Measurements from ENCODE around the gene FBXL16. TPM values are rescaled to one million over a fixed set of nuclear protein-coding genes. Genes with fewer than 3 reads are reported as not detected.

The FBXL16 gene
- total and polyA plus RNA-seq, 3 donors from 2014 or later = 15.8 to 23.4 (median 16.1) TPM

DNA sequence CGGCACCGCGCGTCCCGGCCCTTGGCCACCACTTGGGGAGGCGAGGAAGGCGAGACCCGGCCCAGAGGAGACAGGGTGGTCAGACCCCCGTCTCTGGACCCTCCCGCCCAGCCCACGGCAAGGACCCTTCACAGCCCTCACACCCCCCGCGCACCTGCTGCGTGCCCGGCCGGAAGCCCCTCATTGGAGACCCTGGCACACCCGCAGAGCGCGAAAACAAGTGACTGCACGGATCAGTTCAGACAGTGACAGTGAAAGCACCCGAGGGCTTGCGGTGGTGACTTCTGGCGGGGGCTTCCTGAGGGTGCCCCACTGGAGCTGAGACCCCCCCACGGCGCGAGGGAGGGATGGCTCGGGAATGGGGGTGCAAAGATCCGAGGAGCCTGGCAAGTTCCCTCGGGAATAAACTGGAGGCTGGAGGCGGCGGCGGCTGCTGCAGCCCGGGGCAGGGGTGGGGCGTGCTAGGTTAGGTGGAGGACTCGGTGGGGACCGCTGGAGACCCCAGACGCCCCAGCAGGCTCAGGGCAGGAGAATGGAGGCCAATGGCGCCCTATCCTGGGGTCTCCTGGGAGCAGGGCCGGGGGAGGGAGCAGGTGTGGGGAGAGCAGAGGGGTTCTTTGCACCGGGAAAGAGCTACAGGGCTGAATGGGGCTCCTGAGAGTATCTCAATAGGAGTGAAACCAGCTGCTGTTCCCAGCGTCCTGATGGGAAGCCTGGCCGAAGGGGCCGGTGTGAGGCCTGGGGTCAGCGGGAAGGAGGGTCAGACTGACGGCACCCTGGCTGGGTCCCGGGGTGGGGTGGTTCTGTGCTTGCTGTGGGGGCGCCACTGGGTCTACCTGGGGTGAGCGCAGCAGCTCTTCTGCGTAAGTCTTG is 824 bp upstream of the FBXL16 start:
- Histone ChIP-seq H3K27ac (no peak overlapping the region), H3K36me3 (ENCODE audit: low read depth, missing control alignments) (no peaks in the 10 kb centered on the region), H3K4me3 (peak overlapping the region in 1 of 2 donors; percentile 6), H3K9me3 (no peaks in the 10 kb centered on the region), H3K27me3 (no peaks in the 10 kb centered on the region), H3K4me1 (peaks cover 5% of the 10 kb centered on the region)
- no peak for TF ChIP-seq CTCF (IDR thresholded peaks at IDR 0.05)
- intact Hi-C loops (cut with DNase I; ENCODE audit: low total_unique reads) = no loop called here
- no peak for DNase-seq
- WGBS, 2 donors = 2 to 4% methylated on average over 15 to 49 of the region's 49 CpGs

DNA sequence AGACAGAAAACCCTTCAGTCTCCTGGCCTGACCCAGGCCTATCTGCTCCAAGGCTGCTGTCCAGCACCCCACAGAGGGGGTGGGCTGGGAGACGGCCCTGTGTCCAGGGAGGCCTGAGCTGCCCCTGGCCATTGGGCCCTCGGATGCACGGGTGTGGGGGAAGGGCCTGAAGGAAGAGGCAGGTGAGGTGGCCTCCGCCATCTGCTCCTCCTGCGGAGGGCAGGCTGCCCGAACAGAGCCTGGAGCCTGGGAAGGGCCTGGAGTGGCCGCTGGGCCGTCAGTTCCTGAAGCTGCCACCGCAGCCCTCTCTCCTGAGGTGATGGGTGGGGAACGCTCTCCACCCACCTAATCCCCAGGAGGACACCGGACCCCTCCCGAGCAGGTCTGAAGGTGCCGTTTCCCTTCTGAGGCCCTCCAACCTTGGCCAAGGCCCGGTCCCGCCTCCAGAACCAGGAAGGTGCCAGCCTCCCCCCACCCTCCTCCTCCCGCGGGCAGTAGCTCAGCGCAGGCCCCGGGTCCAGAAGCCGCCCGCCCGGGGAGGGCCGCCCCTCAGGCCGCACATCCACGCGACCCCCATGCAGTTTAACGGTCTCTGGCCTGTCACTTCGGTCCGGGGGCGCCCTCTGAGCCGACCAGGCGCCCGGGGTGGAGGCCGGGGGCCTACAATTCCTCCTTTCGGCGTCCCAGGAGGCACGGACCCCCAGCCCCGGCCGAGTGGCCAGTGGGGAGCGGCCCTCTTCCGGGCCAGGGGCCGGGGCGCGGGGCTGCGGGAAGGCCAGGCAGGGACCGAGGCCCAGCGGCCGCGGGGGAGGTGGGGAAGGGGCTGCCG is 835 bp downstream of the FBXL16 start:
- TF ChIP-seq POLR2A (IDR thresholded peaks at IDR 0.05) (no peak), CTCF (IDR thresholded peaks at IDR 0.05) (no peak)
- intact Hi-C loops (cut with DNase I; ENCODE audit: low total_unique reads) = no loop called here
- no peaks in the 10 kb centered on the region for H3K9me3 ChIP-seq
- WGBS, 2 donors = 5 to 16% methylated on average over 4 to 39 of the region's 50 CpGs
- no peak overlapping the region for H3K27ac ChIP-seq
- no peak for DNase-seq
- H3K36me3 ChIP-seq (ENCODE audit: low read depth, missing control alignments) = no peaks in the 10 kb centered on the region
- no peaks in the 10 kb centered on the region for H3K27me3 ChIP-seq
- H3K4me1 ChIP-seq = peaks cover 1% of the 10 kb centered on the region
- H3K4me3 ChIP-seq = peak overlapping the region; percentile 12 to 34

DNA sequence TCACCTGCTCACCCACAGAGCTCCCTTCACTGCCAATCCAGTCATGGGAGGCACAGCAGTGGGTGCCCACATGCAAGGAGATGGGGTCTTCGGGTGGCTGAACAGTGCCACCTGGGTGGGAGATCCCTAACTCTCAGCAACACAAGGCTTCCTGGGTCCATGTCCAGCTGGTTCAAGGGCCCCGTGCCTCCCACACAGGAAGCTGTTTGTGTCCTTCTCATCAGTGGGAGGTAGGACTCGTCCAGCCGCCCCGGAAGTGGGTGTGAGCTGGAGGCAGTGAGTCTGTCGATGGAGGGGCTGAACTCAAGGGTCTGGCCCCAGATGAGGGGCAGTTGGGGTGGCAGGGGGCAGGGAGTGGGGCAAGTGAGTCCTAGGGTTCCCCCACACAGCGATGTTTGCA is 1.6 kb downstream of the FBXL16 start:
- DNase-seq = no peak
- no peaks in the 10 kb centered on the region for H3K9me3 ChIP-seq
- H3K36me3 ChIP-seq (ENCODE audit: low read depth, missing control alignments) = no peaks in the 10 kb centered on the region
- no peak overlapping the region for H3K4me3 ChIP-seq
- no peaks in the 10 kb centered on the region for H3K27me3 ChIP-seq
- no peak overlapping the region for H3K27ac ChIP-seq
- 63 to 70% methylated on average over 4 to 7 of the region's 7 CpGs for WGBS, 2 donors
- H3K4me1 ChIP-seq = no peaks in the 10 kb centered on the region
- TF ChIP-seq CTCF (IDR thresholded peaks at IDR 0.05) (no peak), POLR2A (IDR thresholded peaks at IDR 0.05) (no peak)
- intact Hi-C loops (cut with DNase I; ENCODE audit: low total_unique reads) = no loop called here

- 88% methylated on average over 9 of the region's 12 CpGs; no CpG with 5 or more reads in 1 of the 2 donors for WGBS, 2 donors
- H3K27me3 ChIP-seq = no peaks in the 10 kb centered on the region
- H3K9me3 ChIP-seq = no peaks in the 10 kb centered on the region
- no peak for DNase-seq
- H3K27ac ChIP-seq = no peak overlapping the region
- H3K36me3 ChIP-seq (ENCODE audit: low read depth, missing control alignments) = no peaks in the 10 kb centered on the region
- no peaks in the 10 kb centered on the region for H3K4me1 ChIP-seq
- TF ChIP-seq CTCF (IDR thresholded peaks at IDR 0.05) (no peak), POLR2A (IDR thresholded peaks at IDR 0.05) (no peak)
- intact Hi-C loops (cut with DNase I; ENCODE audit: low total_unique reads) = no loop called here
- no peak overlapping the region for H3K4me3 ChIP-seq
Measured at GRCh38 chr16:703406-703805, 2.2 kb downstream of the FBXL16 start.
